ENCODE results near the gene IL20. TPM values are rescaled to one million over a fixed set of nuclear protein-coding genes. Genes with fewer than 3 reads are reported as not detected.

The IL20 gene
- total and polyA plus RNA-seq, 3 donors from 2014 or later: 0.37 to 0.43 TPM; not detected in 1

DNA sequence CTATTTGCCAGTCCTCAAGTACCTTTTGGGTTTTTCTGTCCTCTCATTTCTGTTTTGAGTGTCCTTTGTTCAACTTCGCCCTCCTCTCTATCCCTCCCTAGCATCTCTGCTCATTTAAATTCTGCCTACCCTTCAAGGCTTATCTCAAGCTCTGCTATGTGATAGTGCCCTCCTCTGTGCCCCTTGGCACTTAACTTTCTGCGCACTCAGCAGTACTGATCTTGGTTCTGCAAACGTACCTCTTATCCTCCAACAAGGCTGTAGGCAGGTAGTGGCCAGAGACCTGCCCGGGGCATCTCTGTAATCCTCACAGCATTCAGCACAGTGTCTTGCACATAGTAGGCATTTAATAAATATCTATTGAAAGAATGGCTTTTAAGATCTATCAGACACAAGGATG, 5.3 kb upstream of the IL20 start:
- WGBS, 2 donors: 91 to 94% methylated on average over 4 of the region's 4 CpGs
- no peak overlapping the region for H3K4me3 ChIP-seq
- no peaks in the 10 kb centered on the region for H3K36me3 ChIP-seq (ENCODE audit: low read depth, missing control alignments)
- TF ChIP-seq POLR2A (IDR thresholded peaks at IDR 0.05): no peak
- TF ChIP-seq, protein P1, sequence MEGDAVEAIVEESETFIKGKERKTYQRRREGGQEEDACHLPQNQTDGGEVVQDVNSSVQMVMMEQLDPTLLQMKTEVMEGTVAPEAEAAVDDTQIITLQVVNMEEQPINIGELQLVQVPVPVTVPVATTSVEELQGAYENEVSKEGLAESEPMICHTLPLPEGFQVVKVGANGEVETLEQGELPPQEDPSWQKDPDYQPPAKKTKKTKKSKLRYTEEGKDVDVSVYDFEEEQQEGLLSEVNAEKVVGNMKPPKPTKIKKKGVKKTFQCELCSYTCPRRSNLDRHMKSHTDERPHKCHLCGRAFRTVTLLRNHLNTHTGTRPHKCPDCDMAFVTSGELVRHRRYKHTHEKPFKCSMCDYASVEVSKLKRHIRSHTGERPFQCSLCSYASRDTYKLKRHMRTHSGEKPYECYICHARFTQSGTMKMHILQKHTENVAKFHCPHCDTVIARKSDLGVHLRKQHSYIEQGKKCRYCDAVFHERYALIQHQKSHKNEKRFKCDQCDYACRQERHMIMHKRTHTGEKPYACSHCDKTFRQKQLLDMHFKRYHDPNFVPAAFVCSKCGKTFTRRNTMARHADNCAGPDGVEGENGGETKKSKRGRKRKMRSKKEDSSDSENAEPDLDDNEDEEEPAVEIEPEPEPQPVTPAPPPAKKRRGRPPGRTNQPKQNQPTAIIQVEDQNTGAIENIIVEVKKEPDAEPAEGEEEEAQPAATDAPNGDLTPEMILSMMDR (IDR thresholded peaks at IDR 0.05): no peak
- intact Hi-C loops (cut with DNase I; ENCODE audit: low total_unique reads): no loop called here
- H3K27ac ChIP-seq: no peak overlapping the region
- no peak for DNase-seq
- no peaks in the 10 kb centered on the region for H3K4me1 ChIP-seq
- H3K9me3 ChIP-seq: no peaks in the 10 kb centered on the region
- H3K27me3 ChIP-seq: no peaks in the 10 kb centered on the region

GRCh38 chr1:206863266-206863665, 2.2 kb upstream of the IL20 start:
- Histone ChIP-seq H3K27me3 (no peaks in the 10 kb centered on the region), H3K4me3 (no peak overlapping the region), H3K36me3 (ENCODE audit: low read depth, missing control alignments) (no peaks in the 10 kb centered on the region), H3K9me3 (no peaks in the 10 kb centered on the region), H3K4me1 (no peaks in the 10 kb centered on the region), H3K27ac (no peak overlapping the region)
- intact Hi-C loops (cut with DNase I; ENCODE audit: low total_unique reads): no loop called here
- TF ChIP-seq POLR2A (IDR thresholded peaks at IDR 0.05): no peak
- TF ChIP-seq, protein P1 (IDR thresholded peaks at IDR 0.05): no peak
- 70 to 81% methylated on average over 1 of the region's 1 CpG for WGBS, 2 donors
- DNase-seq: no peak

DNA sequence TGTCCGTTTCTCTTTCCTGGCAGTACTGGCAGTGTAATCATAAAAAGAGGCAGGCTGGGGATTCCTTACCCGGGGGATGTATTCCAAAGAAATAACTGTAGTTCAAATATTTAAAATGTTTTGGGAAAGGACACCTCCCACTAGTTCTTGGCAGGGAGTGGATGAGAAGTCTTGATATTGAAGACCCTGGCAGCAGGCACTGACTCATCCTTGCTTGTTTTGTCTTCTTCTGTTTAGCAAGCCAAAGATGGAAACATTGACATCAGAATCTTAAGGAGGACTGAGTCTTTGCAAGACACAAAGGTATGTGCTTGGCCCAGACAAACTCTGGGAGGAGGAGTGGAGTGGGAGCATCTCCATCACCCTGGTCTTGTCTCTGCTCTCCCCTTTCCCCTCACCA, 639 bp downstream of the IL20 start:
- WGBS, 2 donors: 16 to 26% methylated on average over 2 of the region's 2 CpGs
- no peaks in the 10 kb centered on the region for H3K27me3 ChIP-seq
- H3K9me3 ChIP-seq: no peaks in the 10 kb centered on the region
- no peaks in the 10 kb centered on the region for H3K36me3 ChIP-seq (ENCODE audit: low read depth, missing control alignments)
- no peak for TF ChIP-seq POLR2A (IDR thresholded peaks at IDR 0.05)
- TF ChIP-seq, protein P1 (IDR thresholded peaks at IDR 0.05): no peak
- no peak overlapping the region for H3K4me3 ChIP-seq
- intact Hi-C loops (cut with DNase I; ENCODE audit: low total_unique reads): no loop called here
- no peak overlapping the region for H3K27ac ChIP-seq
- DNase-seq: no peak
- H3K4me1 ChIP-seq: no peaks in the 10 kb centered on the region

GRCh38 chr1:206867239-206867638, 1.8 kb downstream of the IL20 start:
- TF ChIP-seq POLR2A (IDR thresholded peaks at IDR 0.05): no peak
- TF ChIP-seq, protein P1 (IDR thresholded peaks at IDR 0.05): no peak
- intact Hi-C loops (cut with DNase I; ENCODE audit: low total_unique reads): no loop called here
- 97 to 100% methylated on average over 1 of the region's 1 CpG for WGBS, 2 donors
- no peak overlapping the region for H3K27ac ChIP-seq
- no peak overlapping the region for H3K4me3 ChIP-seq
- H3K4me1 ChIP-seq: no peaks in the 10 kb centered on the region
- no peaks in the 10 kb centered on the region for H3K27me3 ChIP-seq
- no peaks in the 10 kb centered on the region for H3K9me3 ChIP-seq
- H3K36me3 ChIP-seq (ENCODE audit: low read depth, missing control alignments): no peaks in the 10 kb centered on the region
- DNase-seq: no peak

- no peaks in the 10 kb centered on the region for H3K27me3 ChIP-seq
- no peak for DNase-seq
- H3K36me3 ChIP-seq (ENCODE audit: low read depth, missing control alignments): no peaks in the 10 kb centered on the region
- no peak overlapping the region for H3K4me3 ChIP-seq
- H3K27ac ChIP-seq: no peak overlapping the region
- H3K9me3 ChIP-seq: no peaks in the 10 kb centered on the region
- H3K4me1 ChIP-seq: no peaks in the 10 kb centered on the region
- intact Hi-C loops (cut with DNase I; ENCODE audit: low total_unique reads): no loop called here
- TF ChIP-seq POLR2A (IDR thresholded peaks at IDR 0.05): no peak
- TF ChIP-seq, protein P1 (IDR thresholded peaks at IDR 0.05): no peak
These were observed 2.3 kb downstream of the IL20 start for GRCh38 chr1:206867716-206868115.

Data from testis (tissue), 3 donors.